ENCODE results near the gene CYP4F12. TPM values are rescaled to one million over a fixed set of nuclear protein-coding genes. Genes with fewer than 3 reads are reported as not detected.

CYP4F12 gene, protein sequence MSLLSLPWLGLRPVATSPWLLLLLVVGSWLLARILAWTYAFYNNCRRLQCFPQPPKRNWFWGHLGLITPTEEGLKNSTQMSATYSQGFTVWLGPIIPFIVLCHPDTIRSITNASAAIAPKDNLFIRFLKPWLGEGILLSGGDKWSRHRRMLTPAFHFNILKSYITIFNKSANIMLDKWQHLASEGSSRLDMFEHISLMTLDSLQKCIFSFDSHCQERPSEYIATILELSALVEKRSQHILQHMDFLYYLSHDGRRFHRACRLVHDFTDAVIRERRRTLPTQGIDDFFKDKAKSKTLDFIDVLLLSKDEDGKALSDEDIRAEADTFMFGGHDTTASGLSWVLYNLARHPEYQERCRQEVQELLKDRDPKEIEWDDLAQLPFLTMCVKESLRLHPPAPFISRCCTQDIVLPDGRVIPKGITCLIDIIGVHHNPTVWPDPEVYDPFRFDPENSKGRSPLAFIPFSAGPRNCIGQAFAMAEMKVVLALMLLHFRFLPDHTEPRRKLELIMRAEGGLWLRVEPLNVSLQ
- polyA plus RNA-seq (2011; rRNA removed) (not detected in 2 replicates), polyA minus RNA-seq (2011; rRNA and poly(A)+ RNA removed) (not detected in 2 replicates)

DNA sequence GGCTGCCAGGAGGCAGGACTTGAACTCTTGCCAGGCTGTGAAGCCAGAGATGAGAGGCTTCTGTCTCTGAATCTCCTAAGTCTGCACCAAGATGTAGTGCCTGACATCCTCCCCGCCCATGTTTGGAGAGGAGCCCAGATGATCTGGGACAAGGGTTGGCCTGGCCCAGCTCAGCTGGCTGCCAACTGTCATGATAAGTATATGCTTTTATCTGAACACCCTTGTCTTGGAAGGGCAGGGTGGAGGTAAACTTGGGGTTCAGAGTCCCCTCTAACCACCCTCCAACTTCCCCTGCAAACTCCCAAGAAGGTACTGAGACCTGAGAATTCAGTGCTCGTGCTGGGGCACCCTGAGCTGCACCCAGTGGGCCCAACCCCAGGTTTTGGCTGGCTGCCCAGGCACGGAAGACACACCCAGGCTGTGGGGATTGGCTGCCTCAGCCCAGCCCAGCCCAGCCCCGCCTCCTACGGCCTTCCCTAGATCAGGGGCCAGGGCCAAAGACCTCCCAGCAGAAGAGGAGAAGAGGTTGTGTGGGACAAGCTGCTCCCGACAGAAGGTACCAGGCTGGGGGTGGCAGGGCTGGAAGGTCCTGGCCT lies at the start of gene CYP4F12:
CYP4F12 (plus strand) TSS at position 508 of the 596 bp plus-strand sequence. CDS start 443 bp downstream, outside the sequence.
- no peak for DNase-seq (ENCODE audit: low read depth, low spot score)
- H3K9me3 ChIP-seq (ENCODE audit: control insufficient read depth, insufficient read depth, low read length) = peaks cover 19% of the 10 kb centered on the region
- CTCF ChIA-PET = no interaction called here
- H3K27me3 ChIP-seq (ENCODE audit: control insufficient read depth, insufficient read depth, low read length) = no peaks in the 10 kb centered on the region
- H3K4me3 ChIP-seq (ENCODE audit: low read depth, low read length) = no peak within 1 kb of the TSS
- no peak for TF ChIP-seq CTCF (IDR thresholded peaks at IDR 0.05; ENCODE audit: low read depth, low read length)
- no peak within 1 kb of the TSS for H3K27ac ChIP-seq (ENCODE audit: low read depth, low read length)
- POLR2A ChIA-PET = no interaction called here

DNA sequence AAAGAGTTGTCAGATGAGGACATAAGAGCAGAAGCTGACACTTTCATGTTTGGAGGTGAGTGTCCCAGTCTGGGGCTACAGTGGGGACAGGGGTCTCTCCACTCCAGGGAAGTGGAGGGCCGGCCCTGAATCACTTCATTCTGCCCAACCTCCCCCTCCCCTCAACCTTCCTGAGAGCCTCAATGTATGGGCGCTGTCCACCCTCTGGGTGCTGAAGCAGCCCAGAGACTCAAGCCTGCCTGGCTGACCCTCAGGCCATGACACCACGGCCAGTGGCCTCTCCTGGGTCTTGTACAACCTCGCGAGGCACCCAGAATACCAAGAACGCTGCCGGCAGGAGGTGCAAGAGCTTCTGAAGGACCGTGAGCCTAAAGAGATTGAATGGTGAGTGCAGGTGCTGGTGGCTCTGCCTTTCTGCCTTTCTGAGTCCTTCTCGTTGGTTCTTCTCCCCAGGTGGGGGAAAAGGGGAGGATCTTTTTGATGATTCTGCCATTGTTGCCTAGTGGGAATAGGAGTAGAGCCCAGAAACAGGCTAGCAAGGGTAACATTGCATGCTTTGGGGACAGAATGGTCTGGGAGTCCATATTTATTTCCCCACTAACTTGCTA lies 49.1 kb upstream of the CYP4F12 start:
- DNase-seq (ENCODE audit: low read depth, low spot score) = no peak
- ChIA-PET CTCF (no interaction called here), POLR2A (no interaction called here)
- peaks cover 13% of the 10 kb centered on the region for H3K9me3 ChIP-seq (ENCODE audit: control insufficient read depth, insufficient read depth, low read length)
- no peak overlapping the region for H3K27ac ChIP-seq (ENCODE audit: low read depth, low read length)
- H3K4me3 ChIP-seq (ENCODE audit: low read depth, low read length) = no peak overlapping the region
- TF ChIP-seq CTCF (IDR thresholded peaks at IDR 0.05; ENCODE audit: low read depth, low read length) = no peak
- H3K27me3 ChIP-seq (ENCODE audit: control insufficient read depth, insufficient read depth, low read length) = no peaks in the 10 kb centered on the region

DNA sequence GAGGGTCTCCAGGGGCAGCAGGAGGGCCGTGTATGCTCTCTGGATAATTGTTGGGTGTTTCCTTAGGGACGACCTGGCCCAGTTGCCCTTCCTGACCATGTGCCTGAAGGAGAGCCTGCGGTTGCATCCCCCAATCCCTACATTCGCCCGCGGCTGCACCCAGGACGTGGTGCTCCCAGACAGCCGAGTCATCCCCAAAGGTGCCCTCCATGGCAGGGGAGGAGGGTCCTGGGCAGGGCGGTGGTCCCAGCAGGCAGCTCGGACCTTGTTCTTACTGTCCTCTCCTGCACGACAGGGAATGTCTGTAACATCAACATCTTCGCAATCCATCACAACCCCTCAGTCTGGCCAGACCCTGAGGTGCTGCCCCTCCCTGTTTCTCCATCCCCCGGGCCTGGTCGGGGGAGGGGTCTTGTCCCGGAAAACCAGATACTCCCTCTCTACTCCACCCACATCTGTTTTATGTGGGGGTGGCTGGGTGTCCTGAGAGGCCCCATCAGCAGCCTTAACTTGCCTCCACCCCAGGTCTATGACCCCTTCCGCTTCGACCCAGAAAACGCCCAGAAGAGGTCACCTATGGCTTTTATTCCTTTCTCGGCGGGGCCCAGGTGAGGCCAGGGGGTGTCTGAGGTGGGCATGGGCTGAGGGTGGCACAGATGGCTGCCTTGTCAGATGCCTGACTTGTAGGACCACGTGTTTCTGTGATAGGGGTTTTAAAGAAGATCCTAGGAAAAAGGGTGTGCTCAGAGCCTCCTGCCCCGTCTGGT lies 44.5 kb upstream of the CYP4F12 start:
- Histone ChIP-seq H3K4me3 (ENCODE audit: low read depth, low read length) (no peak overlapping the region), H3K27ac (ENCODE audit: low read depth, low read length) (no peak overlapping the region), H3K9me3 (ENCODE audit: control insufficient read depth, insufficient read depth, low read length) (peaks cover 9% of the 10 kb centered on the region; the same call in 1 of the 2 replicates), H3K27me3 (ENCODE audit: control insufficient read depth, insufficient read depth, low read length) (no peaks in the 10 kb centered on the region)
- DNase-seq (ENCODE audit: low read depth, low spot score) = no peak
- CTCF ChIA-PET = interaction anchor here (0.7 kb wide), 1 partner anchor 554 kb away, joined by 3 read pairs; no protein-coding TSS in a partner anchor
- POLR2A ChIA-PET = no interaction called here
- no peak for TF ChIP-seq CTCF (IDR thresholded peaks at IDR 0.05; ENCODE audit: low read depth, low read length)

DNA sequence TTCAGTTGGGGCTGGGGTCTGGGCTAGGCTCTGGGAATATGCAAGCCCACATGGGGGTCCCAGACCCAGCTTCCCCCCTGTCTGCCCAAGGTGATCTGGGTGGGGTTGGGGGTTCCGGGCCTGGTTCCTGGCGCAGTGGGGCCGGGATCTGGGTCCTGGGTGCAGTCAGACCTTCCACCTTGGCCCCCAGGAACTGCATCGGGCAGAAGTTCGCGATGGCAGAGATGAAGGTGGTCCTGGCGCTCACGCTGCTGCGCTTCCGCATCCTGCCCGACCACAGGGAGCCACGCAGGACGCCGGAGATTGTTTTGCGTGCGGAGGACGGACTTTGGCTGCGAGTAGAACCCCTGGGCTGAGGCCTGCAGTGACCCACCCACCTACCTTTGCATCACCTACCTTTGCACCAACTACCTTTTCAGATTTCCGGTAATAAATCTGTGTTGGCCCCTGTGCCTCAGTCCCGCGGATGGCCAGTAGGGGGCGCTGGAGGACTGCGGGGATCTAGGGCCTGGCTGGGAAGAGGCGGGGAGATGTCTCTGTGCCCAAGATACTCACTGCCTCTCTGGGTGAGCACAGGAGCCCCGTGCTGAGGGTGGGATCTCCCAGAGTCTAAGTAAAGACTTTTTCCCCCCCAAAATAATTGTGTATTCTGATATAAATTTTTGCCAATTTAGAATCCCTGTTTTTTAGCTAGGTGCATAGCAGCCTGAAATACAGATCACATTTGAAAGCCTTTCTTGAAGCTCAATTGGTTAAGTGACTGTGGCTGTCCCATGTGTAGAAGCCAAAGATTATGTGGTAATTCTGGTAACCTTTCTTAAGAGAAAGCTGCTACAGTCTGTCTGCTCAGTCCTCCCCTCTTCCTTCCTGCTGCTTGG lies 43.6 kb upstream of the CYP4F12 start:
- Histone ChIP-seq H3K4me3 (ENCODE audit: low read depth, low read length) (no peak overlapping the region), H3K27ac (ENCODE audit: low read depth, low read length) (no peak overlapping the region), H3K27me3 (ENCODE audit: control insufficient read depth, insufficient read depth, low read length) (no peaks in the 10 kb centered on the region), H3K9me3 (ENCODE audit: control insufficient read depth, insufficient read depth, low read length) (peaks cover 5% of the 10 kb centered on the region; the same call in 1 of the 2 replicates)
- DNase-seq (ENCODE audit: low read depth, low spot score) = peak; percentile 2
- peak; percentile 83 for TF ChIP-seq CTCF (IDR thresholded peaks at IDR 0.05; ENCODE audit: low read depth, low read length)
- ChIA-PET CTCF (interaction anchor here (0.6 to 1.1 kb wide), 5 partner anchors 133 to 753 kb away, joined by 3 to 7 read pairs (median 3); no protein-coding TSS in a partner anchor), POLR2A (no interaction called here)

All from AG04450 (cell line).